Mucosa of stomach (tissue), 1 donor: ENCODE data around the gene TMEM119.
"Not testable (repeated sequence)": the region's sequence is repeated elsewhere in the genome, so short reads cannot be mapped to it uniquely, and the experiment has no call there.

Source experiments
- H3K27me3 ChIP-seq: one replicate; pipeline ENCODE4 v1.7.0; 2013; ENCODE audit warnings: mild to moderate bottlenecking, low read length; ENCODE audit not compliant: control insufficient read depth, insufficient read depth
- H3K36me3 ChIP-seq: one replicate; pipeline ENCODE4 v1.7.0; 2013; ENCODE audit warnings: low read length; ENCODE audit not compliant: control insufficient read depth, insufficient read depth
- H3K4me1 ChIP-seq: one replicate; pipeline ENCODE4 v1.7.0; 2013; ENCODE audit warnings: mild to moderate bottlenecking, low read length; ENCODE audit not compliant: control insufficient read depth, insufficient read depth
- H3K4me3 ChIP-seq: one replicate; pipeline ENCODE4 v1.7.0; 2013; ENCODE audit warnings: low read length
- H3K9ac ChIP-seq: one replicate; pipeline ENCODE4 v1.7.0; 2013; ENCODE audit warnings: mild to moderate bottlenecking, low read length, moderate library complexity
- H3K9me3 ChIP-seq: one replicate; pipeline ENCODE4 v1.7.0; 2013; ENCODE audit warnings: mild to moderate bottlenecking, low read length, moderate library complexity; ENCODE audit not compliant: control insufficient read depth
- donor health status: Pancreatic carcinoma.

TMEM119 gene

DNA sequence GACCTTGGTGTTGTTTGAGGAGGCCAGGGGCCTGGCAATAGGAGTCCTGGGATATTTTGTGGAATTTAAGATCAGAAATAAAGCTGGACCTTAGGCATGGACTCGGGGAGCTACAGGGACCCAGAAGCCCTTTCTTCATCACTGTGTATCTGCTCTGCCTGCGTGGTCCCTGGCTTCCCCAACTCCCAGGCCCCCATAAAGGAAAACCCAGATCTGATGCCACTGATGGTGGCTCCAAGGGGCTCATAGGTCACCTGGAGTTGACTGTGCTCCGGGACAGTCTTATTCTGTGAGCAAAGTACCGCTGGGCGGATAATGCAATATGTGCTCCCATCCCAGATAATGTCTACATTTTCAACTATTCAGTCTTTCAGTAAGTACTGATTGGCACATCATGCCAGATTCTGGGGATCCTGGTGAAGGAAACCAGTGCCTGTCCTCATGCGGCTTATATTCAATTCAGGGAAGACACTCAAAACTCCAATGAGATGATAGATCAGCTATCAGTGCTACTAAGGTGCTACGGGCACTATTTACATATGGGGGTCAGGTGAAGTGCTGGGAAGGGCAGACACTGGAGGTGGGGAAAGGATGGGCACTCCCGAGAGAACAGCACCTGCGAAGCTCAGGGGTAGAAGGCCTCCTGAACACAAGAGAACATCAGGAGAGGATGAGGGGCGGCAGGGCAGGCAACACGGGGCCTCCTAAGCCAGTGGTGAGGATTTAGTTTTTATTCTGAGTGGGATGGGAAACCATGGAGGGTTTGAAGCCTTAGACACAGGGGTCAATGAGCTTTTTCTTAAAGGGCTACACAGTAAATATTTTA, 41.3 kb upstream of the TMEM119 start:
- H3K27me3 ChIP-seq, result peaks cover 11% of the 10 kb centered on the region
- no peaks in the 10 kb centered on the region for H3K36me3 ChIP-seq
- H3K4me1 ChIP-seq, result peaks cover 23% of the 10 kb centered on the region
- no peak overlapping the region for H3K4me3 ChIP-seq
- H3K9me3 ChIP-seq, result no peaks in the 10 kb centered on the region
- no peak overlapping the region for H3K9ac ChIP-seq

DNA sequence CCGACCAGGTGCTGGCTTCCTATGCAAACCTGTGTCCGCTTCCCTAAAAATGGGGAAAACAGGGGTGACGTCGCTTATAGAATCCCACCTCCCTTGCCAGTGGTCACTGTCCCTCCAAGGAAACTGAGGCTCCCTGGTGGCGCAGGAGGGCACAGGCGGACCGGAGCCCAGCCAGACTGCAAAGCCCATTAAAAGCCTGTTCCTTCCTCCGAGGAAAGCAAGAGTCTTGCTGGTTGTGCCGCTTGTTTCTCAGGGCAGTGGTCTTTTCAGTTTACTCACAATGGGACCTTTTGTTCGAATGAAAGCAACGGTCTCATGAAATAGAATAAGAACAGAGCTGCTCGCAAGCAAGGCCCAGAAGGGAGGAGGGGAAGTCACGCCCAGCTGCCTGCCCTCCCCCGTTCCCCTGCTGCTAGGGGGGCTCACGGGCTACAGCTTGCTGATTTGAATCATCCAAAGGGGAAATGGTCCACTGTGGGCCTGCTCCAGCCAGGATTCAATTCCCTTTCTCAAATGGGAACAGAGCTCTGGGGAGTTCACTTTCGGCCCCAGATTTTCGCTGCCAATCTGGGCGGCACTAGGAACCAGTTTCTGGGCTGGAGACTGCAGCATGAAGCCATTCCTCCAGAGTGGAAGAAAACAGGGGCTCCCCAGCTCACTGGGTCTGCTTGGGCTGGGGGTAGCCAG, 40.4 kb upstream of the TMEM119 start:
- H3K4me1 ChIP-seq, result peaks cover 32% of the 10 kb centered on the region
- no peaks in the 10 kb centered on the region for H3K9me3 ChIP-seq
- H3K9ac ChIP-seq, result no peak overlapping the region
- H3K36me3 ChIP-seq, result no peaks in the 10 kb centered on the region
- no peak overlapping the region for H3K4me3 ChIP-seq
- peaks cover 11% of the 10 kb centered on the region for H3K27me3 ChIP-seq

DNA sequence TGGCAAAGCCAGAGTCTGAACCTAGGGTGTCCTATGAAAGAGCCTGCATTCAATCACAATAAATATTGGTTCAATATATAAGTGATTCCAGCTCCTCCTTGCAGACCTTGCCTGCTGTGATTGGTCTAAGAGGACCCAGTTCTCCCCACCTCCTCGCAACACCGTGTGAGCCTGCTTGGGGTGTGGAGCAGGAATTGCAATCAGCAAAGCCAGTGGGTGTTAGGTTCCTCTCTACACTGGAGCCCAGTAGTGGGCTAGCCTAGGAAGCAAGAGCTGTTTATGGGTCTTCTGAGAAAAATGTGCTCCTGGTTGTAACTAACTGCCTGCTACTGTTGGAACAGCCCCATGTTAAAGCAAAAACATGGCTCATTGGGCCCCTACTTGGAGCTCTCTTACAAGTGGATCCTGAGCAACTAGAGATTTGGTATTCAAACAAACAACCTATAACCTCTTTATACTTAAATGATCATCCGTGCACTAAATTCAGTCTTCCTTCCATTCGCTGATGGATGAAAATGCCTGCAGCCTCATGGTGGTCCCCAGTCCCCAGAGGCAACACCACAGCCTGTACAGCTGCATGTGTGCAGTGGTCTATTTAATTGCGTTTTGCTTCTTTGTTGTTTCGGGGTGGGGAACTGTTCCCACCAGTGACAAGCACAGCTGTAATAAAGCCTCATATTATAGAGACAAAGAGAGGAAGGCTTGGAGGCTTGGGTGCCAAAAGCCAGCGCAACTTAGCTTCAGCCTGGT, 39.5 kb upstream of the TMEM119 start:
- Histone ChIP-seq H3K4me1 (peaks cover 32% of the 10 kb centered on the region), H3K36me3 (no peaks in the 10 kb centered on the region), H3K27me3 (peaks cover 11% of the 10 kb centered on the region), H3K4me3 (no peak overlapping the region), H3K9me3 (no peaks in the 10 kb centered on the region), H3K9ac (no peak overlapping the region)

DNA sequence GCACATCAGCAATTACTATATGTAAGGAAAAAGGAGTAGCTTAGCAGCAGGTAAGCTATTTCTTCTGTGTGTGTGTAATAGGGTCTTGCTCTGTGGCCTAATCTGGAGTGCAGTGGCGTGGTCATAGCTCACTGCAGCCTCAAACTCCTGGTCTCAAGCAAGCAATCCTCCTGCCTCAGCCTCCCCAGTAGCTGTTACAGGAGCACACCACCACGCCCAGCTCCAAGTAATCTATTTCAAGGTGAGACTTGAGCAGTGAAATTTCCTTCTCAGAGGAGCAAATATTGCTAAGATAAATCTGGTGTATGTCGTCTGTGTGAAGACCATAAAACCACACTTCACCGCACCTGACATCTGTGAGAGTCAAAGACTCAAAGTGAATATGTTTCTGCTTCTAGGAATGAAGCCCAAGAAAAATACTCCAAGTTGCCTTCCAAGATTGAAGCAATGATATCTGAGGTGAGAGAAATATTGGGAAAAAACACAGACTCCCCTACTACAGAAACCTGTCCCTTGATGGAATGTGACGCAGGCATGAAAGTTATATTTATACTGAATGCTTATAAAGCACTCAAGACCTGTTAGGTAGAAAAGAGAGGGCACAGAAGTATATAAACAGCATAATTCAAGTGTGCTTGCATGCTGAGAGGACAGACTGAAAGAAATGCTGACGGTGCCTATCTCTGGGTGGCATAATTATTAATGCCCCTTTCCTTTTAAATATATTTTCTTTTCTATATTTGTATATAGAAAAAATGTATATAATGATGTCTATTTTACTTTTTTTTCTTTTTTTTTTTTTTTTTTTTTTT, 38.3 kb upstream of the TMEM119 start:
- H3K9me3 ChIP-seq, result no peaks in the 10 kb centered on the region
- H3K27me3 ChIP-seq, result peaks cover 11% of the 10 kb centered on the region
- H3K9ac ChIP-seq, result no peak overlapping the region
- H3K4me1 ChIP-seq, result peaks cover 40% of the 10 kb centered on the region
- H3K36me3 ChIP-seq, result no peaks in the 10 kb centered on the region
- H3K4me3 ChIP-seq, result no peak overlapping the region

DNA sequence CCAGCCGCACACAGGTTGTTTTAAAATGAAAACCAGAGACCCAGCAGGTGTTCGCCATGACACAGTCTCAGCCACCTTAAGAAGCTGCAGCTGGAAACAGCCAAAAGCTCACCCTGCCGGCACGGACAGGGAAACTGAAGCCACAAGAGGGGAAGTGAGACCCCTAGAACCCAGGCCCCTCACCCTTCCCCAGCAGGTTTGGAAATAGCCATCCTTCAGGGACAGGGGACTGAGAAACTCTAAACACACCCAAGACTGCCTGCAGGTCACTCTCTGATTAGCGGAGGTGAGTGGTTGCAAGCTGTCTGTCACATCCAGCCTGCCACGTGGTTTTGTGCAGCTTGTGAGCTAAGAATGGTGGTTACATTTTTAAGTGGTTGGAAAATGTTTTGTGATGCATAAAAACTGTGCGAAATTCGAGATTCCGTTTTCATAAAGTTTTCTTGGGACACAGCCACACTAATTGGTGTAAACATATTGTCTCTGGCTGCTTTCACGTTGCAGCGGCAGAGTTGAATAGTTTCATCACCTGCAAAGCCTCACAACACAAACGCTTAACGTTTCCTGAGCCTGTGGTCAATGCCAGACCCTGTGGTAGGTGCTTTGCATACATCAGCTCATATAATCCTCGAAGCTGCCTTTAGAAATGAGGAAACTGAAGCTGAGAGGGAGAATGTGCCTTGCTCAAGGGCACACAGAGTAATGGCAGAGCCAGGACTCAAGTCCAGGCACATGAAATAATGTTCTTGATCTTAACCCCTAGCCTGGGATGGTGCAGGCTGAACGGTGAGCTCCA, 37.5 kb upstream of the TMEM119 start:
- H3K4me3 ChIP-seq, result no peak overlapping the region
- peaks cover 11% of the 10 kb centered on the region for H3K27me3 ChIP-seq
- H3K36me3 ChIP-seq, result no peaks in the 10 kb centered on the region
- H3K9me3 ChIP-seq, result no peaks in the 10 kb centered on the region
- H3K4me1 ChIP-seq, result peaks cover 40% of the 10 kb centered on the region
- H3K9ac ChIP-seq, result no peak overlapping the region

DNA sequence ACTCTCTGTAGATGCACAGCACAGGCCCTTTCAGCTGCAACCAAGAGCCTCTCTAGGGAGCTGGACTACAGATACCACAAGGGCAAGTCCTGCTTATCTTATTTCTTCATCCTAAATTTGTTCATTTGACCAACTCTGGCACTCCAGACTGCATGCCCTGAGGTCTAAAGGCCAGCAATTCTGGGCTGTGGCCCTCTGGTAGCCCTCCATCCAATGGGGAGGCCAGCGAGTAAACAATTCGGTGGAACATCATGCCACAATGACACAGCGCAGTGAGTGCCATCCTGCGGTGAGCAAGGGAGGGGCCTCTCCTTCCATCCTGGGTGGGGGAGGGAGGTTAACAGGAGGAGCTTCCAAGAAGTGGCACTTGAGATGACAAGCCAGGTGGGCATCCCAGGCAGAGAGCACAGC, 36.5 kb upstream of the TMEM119 start:
- H3K9me3 ChIP-seq, result no peaks in the 10 kb centered on the region
- peaks cover 40% of the 10 kb centered on the region for H3K4me1 ChIP-seq
- peak overlapping the region; percentile 38 for H3K9ac ChIP-seq

DNA sequence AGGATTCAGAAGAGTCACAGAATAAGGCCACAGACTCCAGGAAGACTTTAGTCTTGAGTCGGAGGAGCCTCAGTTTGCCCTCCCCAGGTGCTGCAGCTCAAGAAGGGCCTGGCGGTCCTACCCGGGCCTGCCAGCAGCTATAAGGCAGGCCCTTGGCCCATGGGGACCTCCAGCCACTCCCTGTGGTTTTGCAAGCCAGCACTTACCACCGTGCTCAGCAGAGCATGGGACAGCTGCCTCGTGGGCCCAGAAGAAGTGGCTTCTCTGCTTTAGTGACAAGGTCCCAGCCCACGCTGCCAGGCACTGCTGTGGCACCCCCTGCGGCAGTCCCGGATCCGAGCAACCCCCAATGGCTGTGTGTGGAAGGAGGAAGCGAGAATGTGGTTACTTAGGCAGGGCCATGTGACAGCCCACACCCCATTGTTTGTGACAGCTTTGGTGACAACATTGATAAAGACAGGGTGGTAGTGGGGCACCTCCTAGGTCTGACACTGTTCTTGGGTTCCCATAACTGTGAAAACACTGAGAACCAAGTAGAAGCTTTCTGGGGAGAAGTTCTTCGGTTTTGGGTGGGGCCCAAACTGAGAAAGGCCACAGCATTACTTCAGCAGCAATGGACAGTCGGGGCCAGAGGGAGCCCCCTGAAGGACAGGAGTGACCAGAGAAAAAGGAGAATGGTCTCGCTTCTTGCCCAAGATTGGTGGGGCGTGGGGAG, 35.8 kb upstream of the TMEM119 start, which contains the start of gene SELPLG:
Gene SELPLG (minus strand): TSS at position 361 of the 715 bp plus-strand sequence. CDS start 9,587 bp downstream, outside the sequence.
- Histone ChIP-seq H3K4me1 (peaks cover 37% of the 10 kb centered on the region), H3K36me3 (no peaks in the 10 kb centered on the region), H3K4me3 (peak within 1 kb of the TSS; percentile 23), H3K27me3 (peaks cover 11% of the 10 kb centered on the region), H3K9ac (peak within 1 kb of the TSS; percentile 38), H3K9me3 (no peaks in the 10 kb centered on the region)

More for the DNA sequence above, 36.5 kb upstream of the TMEM119 start:
- Histone ChIP-seq H3K36me3 (no peaks in the 10 kb centered on the region), H3K4me3 (no peak overlapping the region), H3K27me3 (peaks cover 11% of the 10 kb centered on the region)

DNA sequence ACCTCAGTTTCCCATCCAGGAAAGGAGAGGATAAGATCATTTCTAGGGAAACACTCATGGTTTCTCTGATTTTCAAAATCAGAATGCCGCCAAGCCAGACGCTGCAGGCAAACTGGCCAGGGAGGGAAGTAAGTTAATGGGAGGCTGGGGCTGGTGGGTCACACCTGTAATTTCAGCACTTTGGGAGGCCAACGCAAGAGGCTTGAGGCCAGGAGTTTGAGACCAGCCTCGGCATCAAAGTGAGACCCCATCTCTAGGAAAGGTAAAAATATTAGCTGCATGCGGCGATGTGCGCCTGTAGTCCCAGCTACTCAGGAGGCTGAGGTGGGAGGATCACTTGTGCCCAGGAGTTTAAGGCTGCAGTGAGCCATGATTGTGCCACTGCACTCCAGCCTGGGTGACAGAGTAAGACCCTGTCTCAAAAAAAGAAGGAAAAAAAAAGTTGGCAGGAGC, 35.2 kb upstream of the TMEM119 start:
- peak overlapping the region; percentile 38 for H3K9ac ChIP-seq
- H3K4me1 ChIP-seq, result peaks cover 37% of the 10 kb centered on the region
- peaks cover 8% of the 10 kb centered on the region for H3K27me3 ChIP-seq
- H3K9me3 ChIP-seq, result no peaks in the 10 kb centered on the region
- H3K4me3 ChIP-seq, result peak overlapping the region; percentile 23
- no peaks in the 10 kb centered on the region for H3K36me3 ChIP-seq

DNA sequence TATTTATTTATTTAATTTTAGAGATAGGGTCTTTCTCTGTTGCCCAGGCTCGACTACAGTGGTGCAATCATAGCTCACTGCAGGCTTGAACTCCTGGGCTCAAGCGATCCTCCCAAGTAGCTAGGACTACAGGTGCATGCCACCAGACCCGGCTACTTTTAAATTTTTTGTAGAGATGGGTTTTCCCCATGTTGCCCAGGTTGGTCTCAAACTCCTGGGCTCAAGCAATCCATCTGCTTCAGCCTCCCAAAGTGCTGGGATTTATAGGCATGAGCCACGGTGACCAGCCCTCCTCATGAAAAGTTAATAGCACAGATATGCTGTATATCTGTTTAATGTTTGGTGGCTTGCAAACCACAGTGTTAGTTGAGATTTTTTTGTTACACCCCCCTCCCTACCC, 33.4 kb upstream of the TMEM119 start:
- H3K4me3 ChIP-seq, H3K36me3 ChIP-seq, H3K9ac ChIP-seq, H3K27me3 ChIP-seq, H3K9me3 ChIP-seq: not testable (repeated sequence)
- peaks cover 35% of the 10 kb centered on the region for H3K4me1 ChIP-seq

DNA sequence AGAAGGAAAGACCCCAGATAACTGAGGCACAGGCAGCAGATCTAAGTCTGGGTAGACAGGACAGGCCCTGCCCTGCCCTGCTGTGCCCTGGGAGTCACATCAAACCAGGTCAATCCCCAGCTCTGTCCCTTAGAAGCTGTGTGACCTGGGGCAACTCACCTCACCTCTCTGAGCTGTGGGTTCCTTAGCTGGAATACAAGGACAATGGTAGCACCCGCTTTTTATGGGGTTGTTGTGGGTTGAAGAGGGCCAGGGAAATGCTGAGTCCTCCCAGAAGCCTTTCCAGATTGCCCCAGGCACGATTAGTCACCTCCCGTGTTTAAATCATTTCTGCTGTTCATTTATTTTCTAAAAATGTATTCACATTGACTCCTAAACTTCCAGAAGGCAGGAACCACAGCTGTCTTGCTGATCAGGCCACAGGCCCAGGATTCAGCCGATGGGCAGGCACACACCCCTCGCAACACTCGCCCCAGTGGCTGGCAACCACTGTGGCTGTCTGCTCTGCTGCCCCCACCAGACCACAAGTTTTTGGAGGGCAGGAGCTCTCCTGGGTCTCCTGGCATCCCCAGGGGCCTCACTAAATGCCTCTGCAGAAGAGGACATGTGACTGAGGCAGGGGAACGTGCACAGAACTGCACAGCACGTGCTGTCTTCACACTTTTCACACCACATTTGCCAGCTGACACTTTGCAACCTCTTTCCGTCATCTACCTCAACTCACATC, 32.8 kb upstream of the TMEM119 start:
- Histone ChIP-seq H3K4me3 (no peak overlapping the region), H3K36me3 (no peaks in the 10 kb centered on the region), H3K4me1 (peaks cover 31% of the 10 kb centered on the region), H3K27me3 (no peaks in the 10 kb centered on the region), H3K9me3 (no peaks in the 10 kb centered on the region), H3K9ac (no peak overlapping the region)
